HEK293 (cell line): ENCODE measurements around the gene WDR7.

ENCODE experiments used
- CTCF ChIA-PET: fragments of 350-600 bp; formaldehyde crosslinking; extraction: SDS; loops from one replicate; lab custom pipeline; 2021; ENCODE audit warnings: antibody characterized with exemption; lab: Yijun Ruan, JAX
- POLR2A ChIA-PET: fragments of 300-600 bp; formaldehyde crosslinking; extraction: SDS; loops from one replicate; lab custom pipeline; 2020; ENCODE audit warnings: antibody characterized with exemption, inconsistent platforms; lab: Yijun Ruan, JAX
- H3K27ac ChIP-seq: fragments of 200-500 bp; sonication (Bioruptor generic); 2 replicates; pipeline ENCODE4 v1.5.1; 2014; ENCODE audit warnings: low read depth, low read length, control low read depth, inconsistent platforms; ENCODE audit errors: extremely low read depth
- H3K36me3 ChIP-seq, 2 experiments: fragments of 200-500 bp in 1 of 2; sonication (Bioruptor generic) in 1 of 2; 1 replicate in 1 of 2; 2 replicates in 1 of 2; pipeline ENCODE4 v1.5.1; 2014 to 2017; ENCODE audit warnings: inconsistent platforms in 2 of 2, low read length in 2 of 2; ENCODE audit not compliant: control insufficient read depth in 2 of 2, insufficient read depth in 1 of 2
- H3K4me1 ChIP-seq: fragments of 200-500 bp; sonication (Bioruptor generic); 2 replicates; pipeline ENCODE4 v1.5.1; 2014; ENCODE audit warnings: mild to moderate bottlenecking, low read length, inconsistent platforms; ENCODE audit not compliant: control insufficient read depth, insufficient read depth
- H3K4me3 ChIP-seq: 2 replicates; pipeline ENCODE4 v1.5.1; 2011; ENCODE audit warnings: low read depth, mild to moderate bottlenecking, control low read depth, low read length, moderate library complexity
- H3K9me3 ChIP-seq: fragments of 200-500 bp; sonication (Bioruptor generic); 2 replicates; pipeline ENCODE4 v1.5.1; 2014; ENCODE audit warnings: low read depth, low read length, inconsistent platforms; ENCODE audit not compliant: control insufficient read depth, insufficient read depth
- GLI2 ChIP-seq: fragments of 450-650 bp; formaldehyde crosslinking; IDR thresholded peaks from 2 replicates; pipeline ENCODE4; 2017; ENCODE audit warnings: missing biosample characterization, missing genetic modification characterization, low read depth, borderline replicate concordance
- INSM2 ChIP-seq: fragments of 450-650 bp; formaldehyde crosslinking; IDR thresholded peaks from 2 replicates; pipeline ENCODE4 v1.5.1; 2016; ENCODE audit warnings: missing biosample characterization, missing genetic modification characterization
- KLF10 ChIP-seq: fragments of 450-650 bp; IDR thresholded peaks from 2 replicates; pipeline ENCODE4 v1.5.1; 2018; ENCODE audit warnings: missing biosample characterization, mild to moderate bottlenecking, missing genetic modification characterization
- KLF7 ChIP-seq: fragments of 450-650 bp; formaldehyde crosslinking; IDR thresholded peaks from 2 replicates; pipeline ENCODE4 v1.5.1; 2016; ENCODE audit warnings: missing biosample characterization, missing genetic modification characterization, borderline replicate concordance
- SCRT1 ChIP-seq: fragments of 450-650 bp; formaldehyde crosslinking; IDR thresholded peaks from 2 replicates; pipeline ENCODE4 v1.5.1; 2016; ENCODE audit warnings: missing biosample characterization, missing genetic modification characterization, borderline replicate concordance
- ZBTB10 ChIP-seq: fragments of 450-650 bp; formaldehyde crosslinking; IDR thresholded peaks from 2 replicates; pipeline ENCODE4 v1.5.1; 2016; ENCODE audit warnings: missing biosample characterization, missing genetic modification characterization
- ZBTB21 ChIP-seq: fragments of 450-650 bp; formaldehyde crosslinking; IDR thresholded peaks from 2 replicates; pipeline ENCODE4 v1.5.1; 2017; ENCODE audit warnings: missing biosample characterization, missing genetic modification characterization
- ZNF138 ChIP-seq: fragments of 450-650 bp; formaldehyde crosslinking; IDR thresholded peaks from 2 replicates; pipeline ENCODE4 v1.5.1; 2016; ENCODE audit warnings: missing biosample characterization, missing genetic modification characterization, borderline replicate concordance
- ZNF350 ChIP-seq: fragments of 450-650 bp; formaldehyde crosslinking; IDR thresholded peaks from 2 replicates; pipeline ENCODE4 v1.5.0; 2017; ENCODE audit warnings: missing biosample characterization, mild to moderate bottlenecking, missing genetic modification characterization
- ZNF433 ChIP-seq: fragments of 450-650 bp; formaldehyde crosslinking; IDR thresholded peaks from 2 replicates; pipeline ENCODE4 v1.5.1; 2016; ENCODE audit warnings: missing biosample characterization, missing genetic modification characterization, low read depth
- ZNF449 ChIP-seq: fragments of 450-650 bp; formaldehyde crosslinking; IDR thresholded peaks from 2 replicates; pipeline ENCODE4 v1.5.1; 2017; ENCODE audit warnings: missing biosample characterization, mild to moderate bottlenecking, missing genetic modification characterization, moderate library complexity
- ZNF501 ChIP-seq: fragments of 450-650 bp; formaldehyde crosslinking; IDR thresholded peaks from 2 replicates; pipeline ENCODE4 v1.5.1; 2016; ENCODE audit warnings: missing biosample characterization, missing genetic modification characterization
- ZNF548 ChIP-seq: fragments of 450-650 bp; formaldehyde crosslinking; IDR thresholded peaks from 2 replicates; pipeline ENCODE4 v1.5.1; 2016; ENCODE audit warnings: missing biosample characterization, missing genetic modification characterization
- ZNF580 ChIP-seq: fragments of 450-650 bp; formaldehyde crosslinking; IDR thresholded peaks from 2 replicates; pipeline ENCODE4 v1.5.1; 2016; ENCODE audit warnings: missing biosample characterization, missing genetic modification characterization
- ZNF596 ChIP-seq: fragments of 450-650 bp; IDR thresholded peaks from 2 replicates; pipeline ENCODE4 v1.5.0; 2018; ENCODE audit warnings: missing biosample characterization, mild to moderate bottlenecking, missing genetic modification characterization, moderate library complexity
- ZNF610 ChIP-seq: fragments of 450-650 bp; formaldehyde crosslinking; IDR thresholded peaks from 2 replicates; pipeline ENCODE4 v1.5.1; 2016; ENCODE audit warnings: missing biosample characterization, missing genetic modification characterization, borderline replicate concordance
- ZNF692 ChIP-seq: fragments of 450-650 bp; formaldehyde crosslinking; IDR thresholded peaks from 2 replicates; pipeline ENCODE4 v1.5.1; 2016; ENCODE audit warnings: missing biosample characterization, missing genetic modification characterization
- ZNF747 ChIP-seq: fragments of 450-650 bp; formaldehyde crosslinking; IDR thresholded peaks from 2 replicates; pipeline ENCODE4 v1.5.1; 2016; ENCODE audit warnings: missing biosample characterization, missing genetic modification characterization
- ZNF76 ChIP-seq: fragments of 450-650 bp; formaldehyde crosslinking; IDR thresholded peaks from 2 replicates; pipeline ENCODE4; 2016; ENCODE audit warnings: low read depth, missing biosample characterization, missing genetic modification characterization, borderline replicate concordance
- ZNF777 ChIP-seq: fragments of 450-650 bp; formaldehyde crosslinking; IDR thresholded peaks from 2 replicates; pipeline ENCODE4 v1.5.1; 2017; ENCODE audit warnings: missing biosample characterization, missing genetic modification characterization, borderline replicate concordance
- ZNF791 ChIP-seq: fragments of 450-650 bp; formaldehyde crosslinking; IDR thresholded peaks from 2 replicates; pipeline ENCODE4 v1.5.1; 2016; ENCODE audit warnings: missing biosample characterization, missing genetic modification characterization
- ZNF830 ChIP-seq: fragments of 450-650 bp; IDR thresholded peaks from 2 replicates; pipeline ENCODE4 v1.5.0; 2018; ENCODE audit warnings: missing biosample characterization, missing genetic modification characterization, low read depth, mild to moderate bottlenecking, moderate library complexity
- ZSCAN16 ChIP-seq: fragments of 450-650 bp; formaldehyde crosslinking; IDR thresholded peaks from 2 replicates; pipeline ENCODE4 v1.5.1; 2016; ENCODE audit warnings: missing biosample characterization, missing genetic modification characterization

WDR7 gene

GRCh38 chr18:56899660-56900059, 248.5 kb downstream of the WDR7 start (continued):
- no peak for TF ChIP-seq ZNF830
- TF ChIP-seq, all 188 proteins: peak for 0

- CTCF ChIA-PET, result interaction anchor here (0.6 to 1.4 kb wide), 3 partner anchors 9 to 78 kb away, joined by 3 to 4 read pairs (median 3); no protein-coding TSS in a partner anchor
- no peaks in the 10 kb centered on the region for H3K4me1 ChIP-seq
- H3K9me3 ChIP-seq, result no peaks in the 10 kb centered on the region
- TF ChIP-seq ZSCAN16 (tag by site-specific recombination), result no peak
- TF ChIP-seq ZNF692, result no peak
- no peak for TF ChIP-seq ZNF138 (tag by site-specific recombination)
- TF ChIP-seq GLI2 (tag by site-specific recombination), result no peak
- TF ChIP-seq ZNF548, result no peak
- TF ChIP-seq ZNF350 (tag by site-specific recombination), result no peak
- no peak for TF ChIP-seq SCRT1 (tag by site-specific recombination)
- no peak for TF ChIP-seq ZNF501
- TF ChIP-seq ZNF777, result no peak
- no peak for TF ChIP-seq ZNF747
- no peak overlapping the region for H3K4me3 ChIP-seq
- H3K27ac ChIP-seq, result no peak overlapping the region
- H3K36me3 ChIP-seq, result no peaks in the 10 kb centered on the region
- POLR2A ChIA-PET, result no interaction called here
Observed at GRCh38 chr18:56900195-56901094, 249.3 kb downstream of the WDR7 start.

GRCh38 chr18:56901919-56902318, 250.8 kb downstream of the WDR7 start:
- no peaks in the 10 kb centered on the region for H3K9me3 ChIP-seq
- H3K4me1 ChIP-seq, result no peaks in the 10 kb centered on the region
- H3K4me3 ChIP-seq, result no peak overlapping the region
- POLR2A ChIA-PET, result no interaction called here
- H3K27ac ChIP-seq, result no peak overlapping the region
- CTCF ChIA-PET, result no interaction called here
- H3K36me3 ChIP-seq, result no peaks in the 10 kb centered on the region
- TF ChIP-seq KLF10 (tag by site-specific recombination) (no peak), ZNF76 (tag by site-specific recombination) (no peak), ZBTB10 (tag by site-specific recombination) (no peak), ZNF610 (tag by site-specific recombination) (no peak), KLF7 (tag by site-specific recombination) (no peak), INSM2 (tag by site-specific recombination) (no peak), ZNF777 (no peak), ZNF596 (tag by site-specific recombination) (no peak), ZBTB21 (tag by site-specific recombination) (no peak), ZNF580 (no peak), ZNF692 (no peak), ZNF791 (tag by site-specific recombination) (no peak), ZNF449 (tag by site-specific recombination) (no peak), ZNF433 (tag by site-specific recombination) (no peak)
